Duodenal mucosa (tissue), 2 donors: Measurements from ENCODE around the gene RNF182.
"Not testable (repeated sequence)": the region's sequence is repeated elsewhere in the genome, so short reads cannot be mapped to it uniquely, and the experiment has no call there.

Experiments used
- H3K27ac ChIP-seq: one replicate; pipeline ENCODE4 v1.7.0; 2013; ENCODE audit warnings: low read depth, low read length
- H3K27me3 ChIP-seq, 2 donors: one replicate each; pipeline ENCODE4 v1.7.0; 2013; ENCODE audit warnings: low read length in 2 of 2, control low read depth in 1 of 2; ENCODE audit not compliant: insufficient read depth in 2 of 2, control insufficient read depth in 1 of 2
- H3K36me3 ChIP-seq, 2 donors: one replicate each; pipeline ENCODE4 v1.7.0; 2013; ENCODE audit warnings: low read length in 2 of 2, control low read depth in 1 of 2; ENCODE audit not compliant: insufficient read depth in 2 of 2, control insufficient read depth in 1 of 2
- H3K4me1 ChIP-seq, 2 donors: one replicate each; pipeline ENCODE4 v1.7.0; 2013; ENCODE audit warnings: low read length in 2 of 2, control low read depth in 1 of 2; ENCODE audit not compliant: insufficient read depth in 2 of 2, control insufficient read depth in 1 of 2
- H3K4me3 ChIP-seq, 2 donors: one replicate each; pipeline ENCODE4 v1.7.0; 2013; ENCODE audit warnings: low read length in 2 of 2, low read depth in 1 of 2
- H3K9ac ChIP-seq, 2 donors: one replicate each; pipeline ENCODE4 v1.7.0; 2013; ENCODE audit warnings: low read length in 2 of 2, low read depth in 1 of 2
- H3K9me3 ChIP-seq, 2 donors: one replicate each; pipeline ENCODE4 v1.7.0; 2013; ENCODE audit warnings: low read length in 2 of 2, control low read depth in 1 of 2; ENCODE audit not compliant: control insufficient read depth in 1 of 2

Gene RNF182

DNA sequence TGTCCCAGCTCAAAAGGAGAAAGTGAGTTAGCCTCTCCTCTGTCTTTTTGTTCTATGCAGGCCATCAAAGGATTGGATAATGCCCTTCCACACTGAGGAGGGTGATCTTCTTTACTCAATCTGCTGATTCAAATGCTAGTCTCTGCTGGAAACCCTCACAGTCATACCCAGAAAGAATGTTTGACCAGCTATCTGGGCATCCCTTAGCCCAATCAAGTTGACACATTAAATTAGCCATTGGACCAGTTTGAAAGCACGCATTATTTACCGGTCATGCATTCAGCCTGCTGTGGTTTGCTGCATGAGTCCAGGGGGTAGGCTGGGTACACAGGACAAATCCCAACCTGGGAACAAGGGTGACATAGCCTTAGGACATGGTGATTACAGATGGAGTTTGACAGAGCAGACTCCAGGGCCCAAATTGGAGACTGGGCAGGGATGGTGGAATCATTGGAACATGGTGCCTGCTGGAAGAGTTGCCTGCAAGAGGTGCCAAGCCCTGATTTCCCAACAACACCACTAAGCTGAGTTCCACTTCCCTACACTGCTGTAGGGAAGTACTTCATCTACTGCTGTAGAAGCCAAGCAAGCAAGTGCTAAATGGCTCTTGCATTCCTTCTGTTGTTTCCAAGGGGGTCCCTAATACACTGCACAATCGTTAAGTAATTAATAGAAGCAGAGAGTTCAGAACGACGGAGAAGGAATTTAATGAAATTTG is 87.7 kb downstream of the RNF182 start:
- no peaks in the 10 kb centered on the region for H3K27me3 ChIP-seq
- H3K36me3 ChIP-seq = no peaks in the 10 kb centered on the region
- H3K4me1 ChIP-seq = no peaks in the 10 kb centered on the region
- no peak overlapping the region for H3K4me3 ChIP-seq
- no peak overlapping the region for H3K27ac ChIP-seq
- no peak overlapping the region for H3K9ac ChIP-seq
- no peaks in the 10 kb centered on the region for H3K9me3 ChIP-seq

DNA sequence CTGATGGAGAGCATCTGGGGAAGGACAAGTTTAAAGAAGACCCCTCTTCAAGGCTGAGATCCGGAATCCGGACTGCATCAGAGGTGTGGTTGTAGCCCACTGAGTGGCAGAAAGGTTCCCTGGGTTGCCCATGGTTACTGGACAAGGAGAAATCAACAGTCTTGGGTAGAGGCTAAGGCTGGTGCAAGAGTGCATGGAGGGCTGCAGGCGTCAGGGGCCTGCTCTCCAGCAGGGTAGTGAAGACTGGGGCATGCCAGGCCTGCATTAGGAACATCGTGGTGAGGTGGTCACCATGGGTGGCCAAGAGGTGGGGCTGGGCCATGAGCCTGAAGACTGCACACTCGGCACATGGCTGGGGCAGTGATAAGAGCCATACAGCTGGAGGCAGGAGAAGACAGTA is 91.2 kb downstream of the RNF182 start:
- H3K4me1 ChIP-seq = no peaks in the 10 kb centered on the region
- H3K36me3 ChIP-seq = no peaks in the 10 kb centered on the region
- H3K9ac ChIP-seq = no peak overlapping the region
- H3K27ac ChIP-seq = no peak overlapping the region
- no peak overlapping the region for H3K4me3 ChIP-seq
- no peaks in the 10 kb centered on the region for H3K9me3 ChIP-seq
- no peaks in the 10 kb centered on the region for H3K27me3 ChIP-seq

DNA sequence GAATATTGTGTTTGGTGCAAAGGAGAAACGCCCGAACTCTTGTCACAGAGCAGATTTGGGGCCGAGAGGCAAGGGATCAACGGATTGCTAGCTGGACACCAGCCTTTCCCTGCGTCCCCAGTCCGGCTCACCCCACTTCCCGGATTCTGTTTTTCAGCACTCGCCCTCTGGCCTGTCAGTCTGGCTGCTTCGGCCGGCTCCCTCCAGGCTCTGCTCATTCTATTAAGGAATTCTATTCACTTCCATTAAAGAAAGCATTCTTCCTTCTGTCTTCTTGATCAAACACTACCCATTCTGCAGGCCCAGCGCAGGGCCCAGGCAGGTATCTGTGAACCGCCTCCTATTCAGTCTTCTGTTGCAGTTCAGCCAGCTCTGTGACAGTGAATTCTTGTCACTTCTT is 91.7 kb downstream of the RNF182 start:
- Histone ChIP-seq H3K4me1 (no peaks in the 10 kb centered on the region), H3K9me3 (no peaks in the 10 kb centered on the region), H3K27ac (no peak overlapping the region), H3K27me3 (peaks cover 0 to 3% of the 10 kb centered on the region in 2 donors), H3K36me3 (no peaks in the 10 kb centered on the region), H3K9ac (no peak overlapping the region), H3K4me3 (no peak overlapping the region)

DNA sequence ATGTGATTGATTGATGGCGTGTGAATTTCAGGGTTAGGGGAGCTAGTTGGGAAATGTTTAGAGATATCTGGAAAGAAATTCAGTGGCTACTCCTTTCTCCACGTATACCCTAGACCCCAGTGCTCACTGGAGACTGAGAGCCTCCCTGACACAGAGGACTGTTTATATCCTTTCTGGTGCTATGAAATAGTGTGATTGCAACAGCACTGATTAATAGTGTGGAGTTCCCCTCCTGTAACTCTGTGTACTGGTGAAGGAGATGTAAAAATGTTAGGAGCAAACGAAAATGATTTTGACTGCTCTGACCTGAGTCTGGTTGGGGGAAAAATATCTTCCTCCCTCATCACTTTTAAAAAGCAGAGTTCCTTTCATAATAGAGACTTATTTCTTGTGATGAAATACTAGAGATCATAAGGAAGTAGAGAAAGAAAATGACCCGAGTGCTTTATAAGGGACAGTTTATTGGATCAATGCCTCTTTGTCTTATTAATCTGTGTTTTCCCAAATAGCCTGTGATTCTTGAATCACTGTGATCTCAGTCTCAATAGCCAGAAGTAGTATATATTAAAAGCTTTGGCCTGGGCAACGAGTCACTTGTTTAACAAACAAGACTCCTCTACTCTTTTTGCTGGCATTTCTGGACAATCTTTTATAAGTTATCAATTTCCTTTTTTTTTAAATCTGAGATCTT is 92.3 kb downstream of the RNF182 start:
- Histone ChIP-seq H3K27ac (no peak overlapping the region), H3K9ac (no peak overlapping the region), H3K4me3 (no peak overlapping the region), H3K27me3 (peaks cover 0 to 3% of the 10 kb centered on the region in 2 donors), H3K9me3 (no peaks in the 10 kb centered on the region), H3K4me1 (no peaks in the 10 kb centered on the region), H3K36me3 (no peaks in the 10 kb centered on the region)

DNA sequence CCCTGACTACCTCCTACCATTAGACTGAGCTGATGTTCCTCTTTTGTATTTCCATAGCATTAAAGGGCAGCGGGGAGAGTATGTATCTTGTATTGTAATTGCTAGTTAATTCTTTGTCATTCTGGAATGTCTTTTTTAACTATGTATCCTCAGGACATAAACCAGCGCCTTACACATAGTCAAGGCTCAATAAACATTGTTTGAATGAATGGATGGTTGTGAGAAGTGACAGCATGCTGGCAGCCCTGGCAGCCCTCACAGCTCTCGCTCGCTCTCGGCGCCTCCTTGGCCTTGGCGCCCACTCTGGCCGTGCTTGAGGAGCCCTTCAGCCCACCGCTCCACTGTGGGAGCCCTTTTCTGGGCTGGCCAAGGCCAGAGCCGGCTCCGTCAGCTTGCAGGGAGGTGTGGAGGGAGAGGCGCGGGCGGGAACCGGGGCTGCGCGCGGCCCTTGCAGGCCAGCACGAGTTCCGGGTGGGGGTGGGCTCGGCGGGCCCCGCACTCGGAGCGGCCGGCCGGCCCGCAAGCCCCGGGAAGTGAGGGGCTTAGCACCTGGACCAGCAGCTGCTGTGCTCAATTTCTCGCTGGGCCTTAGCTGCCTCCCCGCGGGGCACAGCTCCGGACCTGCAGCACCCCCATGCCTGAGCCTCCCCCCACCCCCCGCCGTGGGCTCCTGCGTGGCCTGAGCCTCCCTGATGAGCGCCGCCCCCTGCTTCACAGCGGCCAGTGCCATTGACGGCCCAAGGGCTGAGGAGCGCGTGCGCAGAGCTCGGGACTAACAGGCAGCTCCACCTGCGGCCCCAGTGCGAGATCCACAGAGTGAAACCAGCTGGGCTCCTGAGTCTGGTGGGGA is 93.1 kb downstream of the RNF182 start:
- Histone ChIP-seq H3K27ac (no peak overlapping the region), H3K4me3 (no peak overlapping the region), H3K9ac (no peak overlapping the region), H3K4me1 (no peaks in the 10 kb centered on the region), H3K9me3 (no peaks in the 10 kb centered on the region), H3K36me3 (no peaks in the 10 kb centered on the region), H3K27me3 (peaks cover 0 to 3% of the 10 kb centered on the region in 2 donors)

DNA sequence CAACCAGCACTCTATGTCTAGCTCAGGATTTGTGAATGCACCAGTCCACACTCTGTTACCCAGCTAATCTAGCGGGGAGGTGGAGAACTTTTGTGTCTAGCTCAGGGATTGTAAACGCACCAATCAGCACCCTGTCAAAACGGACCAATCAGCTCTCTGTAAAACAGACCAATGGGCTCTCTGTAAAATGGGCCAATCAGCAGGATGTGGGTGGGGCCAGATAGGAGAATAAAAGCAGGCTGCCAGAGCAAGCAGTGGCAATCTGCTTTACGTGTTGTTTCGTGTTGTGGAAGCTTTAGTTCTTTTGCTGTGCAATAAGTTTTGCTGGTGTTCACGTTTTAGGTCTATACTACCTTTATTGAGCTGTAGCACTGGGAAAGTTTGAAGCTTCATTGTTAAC is 93.8 kb downstream of the RNF182 start:
- not testable (repeated sequence) for H3K36me3 ChIP-seq, H3K27ac ChIP-seq, H3K9me3 ChIP-seq, H3K4me1 ChIP-seq, H3K27me3 ChIP-seq, H3K4me3 ChIP-seq, H3K9ac ChIP-seq

DNA sequence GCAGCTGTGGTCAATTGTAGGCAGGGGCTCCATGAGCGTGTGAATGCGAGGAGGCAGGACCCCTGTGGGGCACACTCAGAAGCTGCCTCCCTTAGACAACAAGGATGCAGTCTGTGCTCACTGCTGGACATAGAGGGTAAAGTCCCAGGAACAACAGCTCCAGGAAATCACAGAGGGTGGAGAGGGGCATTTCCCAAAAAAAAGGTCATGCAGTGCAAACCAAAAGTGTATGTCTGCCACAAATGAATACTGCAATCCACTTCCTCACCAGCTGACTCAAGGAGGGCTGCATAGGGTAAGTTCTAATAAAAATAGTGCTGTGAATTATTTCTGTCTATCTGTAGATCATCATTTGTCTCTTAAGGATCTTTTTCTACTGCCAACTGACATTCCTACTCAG is 95.8 kb downstream of the RNF182 start:
- H3K4me1 ChIP-seq = no peaks in the 10 kb centered on the region
- no peak overlapping the region for H3K27ac ChIP-seq
- H3K27me3 ChIP-seq = peaks cover 0 to 3% of the 10 kb centered on the region in 2 donors
- H3K9ac ChIP-seq = no peak overlapping the region
- no peaks in the 10 kb centered on the region for H3K9me3 ChIP-seq
- H3K36me3 ChIP-seq = no peaks in the 10 kb centered on the region
- no peak overlapping the region for H3K4me3 ChIP-seq

DNA sequence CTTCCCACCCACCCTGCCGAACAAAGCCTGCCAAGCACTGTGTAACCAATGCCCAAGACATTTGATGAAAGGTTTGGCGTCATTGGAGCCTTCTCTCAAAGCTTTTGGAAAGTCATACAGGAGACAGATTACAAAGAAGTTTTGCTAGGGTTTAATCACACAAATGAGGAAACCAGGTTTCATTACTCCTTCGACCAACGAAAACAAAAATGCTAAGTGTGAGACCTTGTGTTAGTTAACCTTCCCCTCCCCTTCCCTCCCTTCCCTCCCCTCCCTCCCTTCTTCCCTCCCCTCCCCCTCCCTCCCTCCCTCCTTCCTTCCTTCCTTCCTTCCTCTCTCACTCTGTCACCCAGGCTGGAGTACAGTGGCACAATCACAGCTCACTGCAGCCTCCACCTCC is 96.7 kb downstream of the RNF182 start:
- Histone ChIP-seq H3K4me1 (no peaks in the 10 kb centered on the region), H3K9ac (no peak overlapping the region), H3K27me3 (peaks cover 0 to 3% of the 10 kb centered on the region in 2 donors), H3K9me3 (no peaks in the 10 kb centered on the region), H3K27ac (no peak overlapping the region), H3K36me3 (no peaks in the 10 kb centered on the region), H3K4me3 (no peak overlapping the region)

DNA sequence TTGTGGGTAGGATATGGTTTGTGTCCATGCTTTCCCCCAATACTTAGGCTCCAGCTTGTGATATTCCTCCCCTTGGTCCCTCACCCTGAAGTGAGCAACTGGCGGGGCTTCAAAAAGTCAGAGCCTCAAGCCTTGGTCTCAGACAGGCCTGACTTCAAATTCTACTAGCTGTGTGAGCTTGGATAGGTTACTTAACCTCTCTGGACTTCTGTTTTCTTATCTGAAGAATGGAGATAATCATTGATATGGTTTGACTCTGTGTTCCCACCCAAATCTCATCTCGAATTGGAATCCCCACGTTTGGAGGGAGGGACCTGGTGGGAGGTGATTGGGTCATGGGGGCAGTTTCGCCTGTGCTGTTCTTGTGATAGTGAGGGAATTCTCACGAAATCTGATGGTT is 97.9 kb downstream of the RNF182 start:
- Histone ChIP-seq H3K27ac (no peak overlapping the region), H3K4me3 (no peak overlapping the region), H3K4me1 (no peaks in the 10 kb centered on the region), H3K36me3 (no peaks in the 10 kb centered on the region), H3K27me3 (peaks cover 0 to 3% of the 10 kb centered on the region in 2 donors), H3K9ac (no peak overlapping the region), H3K9me3 (no peaks in the 10 kb centered on the region)

DNA sequence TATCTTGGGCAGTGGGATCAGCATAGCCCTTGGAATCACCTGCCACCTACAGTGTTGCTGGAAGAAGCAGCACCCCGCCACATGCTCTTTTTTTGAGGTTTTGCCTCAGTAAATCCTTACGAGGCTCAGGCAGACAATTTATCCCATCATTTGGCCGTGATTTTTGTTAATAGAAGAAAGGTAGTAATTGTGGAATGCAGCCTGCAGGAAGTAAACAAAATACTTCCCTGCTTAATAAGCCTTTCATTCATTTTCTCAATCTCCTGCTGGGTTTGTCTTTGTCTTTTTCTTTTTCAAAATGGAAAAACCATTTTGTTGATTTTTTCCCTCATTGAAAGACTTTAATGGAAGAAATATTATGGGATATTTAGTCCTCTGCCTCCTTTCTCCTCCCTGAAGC is 99.1 kb downstream of the RNF182 start:
- H3K4me3 ChIP-seq = no peak overlapping the region
- H3K27me3 ChIP-seq = peaks cover 0 to 3% of the 10 kb centered on the region in 2 donors
- H3K4me1 ChIP-seq = no peaks in the 10 kb centered on the region
- no peaks in the 10 kb centered on the region for H3K36me3 ChIP-seq
- no peak overlapping the region for H3K9ac ChIP-seq
- no peaks in the 10 kb centered on the region for H3K9me3 ChIP-seq
- no peak overlapping the region for H3K27ac ChIP-seq
